Spleen (tissue), 11 donors: ENCODE data around the gene ERG28. TPM values are rescaled to one million over a fixed set of nuclear protein-coding genes. Genes with fewer than 3 reads are reported as not detected.

ENCODE experiments used
- DNase-seq: peaks from one replicate; pipeline ENCODE4 v3.0.0-alpha.2; 2020
- H3K27ac ChIP-seq, 8 donors: fragments of 200-600 bp; sonication (generic) in 7 of 8; 1 replicate in 4 of 8; 2 replicates in 4 of 8; pipeline versions ENCODE4 v1.5.0 to v1.8.0; 2016 to 2021; ENCODE audit warnings: inconsistent platforms in 4 of 8, mild to moderate bottlenecking in 4 of 8, moderate library complexity in 1 of 8
- H3K27me3 ChIP-seq, 7 donors: fragments of 200-600 bp; sonication (generic) in 6 of 7; replicated peaks in 1 of 7; 1 replicate in 4 of 7; 2 replicates in 3 of 7; pipeline versions ENCODE4 v1.5.0 to v1.8.0; 2016 to 2021; ENCODE audit warnings: inconsistent platforms in 3 of 7, mild to moderate bottlenecking in 1 of 7
- H3K36me3 ChIP-seq, 6 donors: fragments of 200-600 bp; sonication (generic) in 5 of 6; 1 replicate in 4 of 6; 2 replicates in 2 of 6; pipeline versions ENCODE4 v1.5.0 to v1.8.0; 2016 to 2021; ENCODE audit warnings: inconsistent platforms in 2 of 6
- H3K4me1 ChIP-seq, 6 donors: fragments of 200-600 bp; sonication (generic) in 5 of 6; 1 replicate in 3 of 6; 2 replicates in 3 of 6; pipeline versions ENCODE4 v1.5.0 to v1.8.0; 2016 to 2021; ENCODE audit warnings: inconsistent platforms in 3 of 6
- H3K4me3 ChIP-seq, 8 donors: fragments of 200-600 bp; sonication (generic) in 7 of 8; 1 replicate in 4 of 8; 2 replicates in 4 of 8; pipeline versions ENCODE4 v1.5.0 to v1.8.0; 2016 to 2021; ENCODE audit warnings: inconsistent platforms in 4 of 8, mild to moderate bottlenecking in 4 of 8, moderate library complexity in 2 of 8
- H3K9me3 ChIP-seq, 8 donors: fragments of 200-600 bp; sonication (generic) in 7 of 8; 1 replicate in 4 of 8; 2 replicates in 4 of 8; pipeline versions ENCODE4 v1.5.0 to v1.8.0; 2016 to 2021; ENCODE audit warnings: inconsistent platforms in 4 of 8
- CTCF ChIP-seq, 11 experiments: fragments of 200-600 bp in 7 of 11; fragments of 450-650 bp in 4 of 11; sonication (generic) in 4 of 11; IDR thresholded peaks in 8 of 11; conservative IDR thresholded peaks in 3 of 11; 1 replicate in 7 of 11; 2 replicates in 4 of 11; pipeline versions ENCODE4 v1.4.0 to v1.8.0; 2016 to 2021; ENCODE audit warnings: antibody characterized with exemption in 11 of 11, inconsistent platforms in 4 of 11, mild to moderate bottlenecking in 1 of 11
- POLR2A ChIP-seq, 3 donors: fragments of 450-650 bp; IDR thresholded peaks; one replicate each; pipeline ENCODE4 v1.5.1; 2017; ENCODE audit warnings: antibody characterized with exemption in 3 of 3, mild to moderate bottlenecking in 1 of 3
- POLR2AphosphoS5 ChIP-seq, 3 donors: sonication (generic); formaldehyde crosslinking; IDR thresholded peaks; one replicate each; pipeline ENCODE4 v1.5.1; 2017; ENCODE audit warnings: antibody characterized with exemption in 3 of 3
- WGBS, 5 donors: extraction: QIAGEN DNeasy Blood & Tissue Kit in 3 of 5; methylation state at CpG; one replicate each; pipeline versions ENCODE4 v1.1.5 to v1.1.7; 2013 to 2018; 5-methylcytosine and 5-hydroxymethylcytosine counted together
- intact Hi-C: fragments of 100-400 bp; cut with DNase I; formaldehyde crosslinking; loops from one replicate; pipeline ENCODE4 v1.15.0; 2023; ENCODE audit warnings: low total_unique reads
- polyA plus RNA-seq, 3 donors: library from polyadenylated mRNA; stranded (reverse); fragments of 200-250 nt; gene quantifications; one replicate each; pipeline ENCODE4 v1.2.1, GENCODE V29; 2013
- total RNA-seq, 7 donors: library from RNA; depleted of rRNA in 3 of 7; stranded (reverse); fragments of >200 nt in 3 of 7; fragmentation: NEBNext Ultra II Directional in 4 of 7; extraction: Animal tissue kit (Norgen Biotek cat#: 25700) in 4 of 7; gene quantifications; one replicate each; pipeline versions ENCODE4 v1.1.0 to v1.2.1, GENCODE V29; 2016 to 2021
- donor health status: healthy with polysubstance abuse.
- donor health status: DM: no; HTN: no; CAD: no; lungs with moderate emphysema.
- donor health status: DM: no; HTN: no; CAD: no.
- donor health status: Bipolar disorder and iron deficiency.
- donor health status: healthy.
- donor health status: DM: no; HTN: no; CAD: no.
- donor health status: DM: yes; HTN: yes; CAD: no.

Gene ERG28
- total and polyA plus RNA-seq, 10 donors, result 6.1 to 11.1 (median 7.8) TPM

GRCh38 chr14:75607842-75608640 lies 52.6 kb downstream of the ERG28 start:
- intact Hi-C loops, result no loop called here
- H3K36me3 ChIP-seq, result no peaks in the 10 kb centered on the region
- WGBS, 5 donors, result 88 to 94% (median 92%) methylated on average over 12 of the region's 12 CpGs
- no peaks in the 10 kb centered on the region for H3K27me3 ChIP-seq
- peak overlapping the region in 4 of 8 donors; percentile 75 to 82 (median 78) for H3K27ac ChIP-seq
- peaks cover 0 to 19% (median 7%) of the 10 kb centered on the region in 8 donors for H3K9me3 ChIP-seq
- H3K4me1 ChIP-seq, result peaks cover 0 to 63% (median 10%) of the 10 kb centered on the region in 6 donors
- TF ChIP-seq POLR2AphosphoS5 (IDR thresholded peaks at IDR 0.05), result no peak
- TF ChIP-seq CTCF (IDR thresholded peaks at IDR 0.05 in 8 of 11, conservative IDR thresholded peaks at IDR 0.05 in 3 of 11), result no peak
- no peak for TF ChIP-seq POLR2A (IDR thresholded peaks at IDR 0.05)
- H3K4me3 ChIP-seq, result no peak overlapping the region
- DNase-seq, result no peak

GRCh38 chr14:75607044-75607443 lies 53.6 kb downstream of the ERG28 start:
- Histone ChIP-seq H3K36me3 (no peaks in the 10 kb centered on the region), H3K4me1 (peaks cover 0 to 72% (median 12%) of the 10 kb centered on the region in 6 donors), H3K9me3 (peaks cover 0 to 19% (median 7%) of the 10 kb centered on the region in 8 donors), H3K27ac (no peak overlapping the region), H3K4me3 (no peak overlapping the region), H3K27me3 (no peaks in the 10 kb centered on the region)
- 96 to 100% (median 97%) methylated on average over 1 of the region's 1 CpG for WGBS, 5 donors
- DNase-seq, result no peak
- no peak for TF ChIP-seq CTCF (IDR thresholded peaks at IDR 0.05 in 8 of 11, conservative IDR thresholded peaks at IDR 0.05 in 3 of 11)
- intact Hi-C loops, result no loop called here

- Histone ChIP-seq H3K9me3 (peaks cover 0 to 19% (median 7%) of the 10 kb centered on the region in 8 donors), H3K36me3 (no peaks in the 10 kb centered on the region), H3K4me3 (no peak overlapping the region), H3K27ac (peak overlapping the region in 2 of 8 donors; percentile 37 to 59), H3K27me3 (no peaks in the 10 kb centered on the region), H3K4me1 (peaks cover 0 to 64% (median 7%) of the 10 kb centered on the region in 6 donors)
- DNase-seq, result no peak
- 82 to 94% (median 89%) methylated on average over 10 of the region's 10 CpGs for WGBS, 5 donors
- no peak for TF ChIP-seq POLR2A (IDR thresholded peaks at IDR 0.05)
- no peak for TF ChIP-seq CTCF (IDR thresholded peaks at IDR 0.05 in 8 of 11, conservative IDR thresholded peaks at IDR 0.05 in 3 of 11)
- no peak for TF ChIP-seq POLR2AphosphoS5 (IDR thresholded peaks at IDR 0.05)
- intact Hi-C loops, result no loop called here
Measured at GRCh38 chr14:75605916-75606315, 54.8 kb downstream of the ERG28 start.
